Right cardiac atrium (tissue), 5 donors: ENCODE results near the gene FBH1. TPM values are rescaled to one million over a fixed set of nuclear protein-coding genes. Genes with fewer than 3 reads are reported as not detected.
A peak's percentile ranks its signal among the peaks of the same experiment; 100 is the strongest.
"Not testable (repeated sequence)": the region's sequence is repeated elsewhere in the genome, so short reads cannot be mapped to it uniquely, and the experiment has no call there.

ENCODE experiments used
- ATAC-seq, 2 donors: fragments of 200-7000 bp; cut with Tn5 transposase; one replicate each; pipeline versions ENCODE4 v1.8.0 to v1.9.1; 2020; ENCODE audit warnings: moderate library complexity in 2 of 2, mild to moderate bottlenecking in 1 of 2
- DNase-seq, 3 donors: peaks; one replicate each; pipeline ENCODE4 v3.0.0-alpha.2; 2020
- H3K27ac ChIP-seq: one replicate; pipeline ENCODE4 v1.5.1; 2013; ENCODE audit warnings: mild to moderate bottlenecking, low read length, control low read depth, moderate library complexity
- H3K27me3 ChIP-seq: one replicate; pipeline ENCODE4 v1.6.1; 2013; ENCODE audit not compliant: control insufficient read depth, insufficient read depth
- H3K4me1 ChIP-seq: one replicate; pipeline ENCODE4 v1.6.1; 2013; ENCODE audit warnings: low read length; ENCODE audit not compliant: control insufficient read depth, insufficient read depth
- H3K4me3 ChIP-seq: one replicate; pipeline ENCODE4 v1.5.1; 2013; ENCODE audit warnings: low read length, control low read depth
- H3K9me3 ChIP-seq: one replicate; pipeline ENCODE4 v1.6.1; 2013; ENCODE audit warnings: low read length; ENCODE audit not compliant: control insufficient read depth
- WGBS: extraction: QIAGEN DNeasy Blood & Tissue Kit; methylation state at CpG from one replicate; pipeline ENCODE4 v1.1.7; 2013; 5-methylcytosine and 5-hydroxymethylcytosine counted together
- intact Hi-C, 4 donors: fragments of 100-400 bp; cut with DNase I; formaldehyde crosslinking; loops; one replicate each; pipeline versions ENCODE4 v1.11.0 to v1.14.0; 2022 to 2023
- polyA plus RNA-seq: library from polyadenylated mRNA; stranded (reverse); fragments of 200-250 nt; gene quantifications from one replicate; pipeline ENCODE4 v1.2.3, GENCODE V29; 2013
- total RNA-seq, 4 donors: library from RNA; stranded (reverse); fragmentation: NEBNext Ultra II Directional; extraction: Animal tissue kit (Norgen Biotek cat#: 25700); gene quantifications; one replicate each; pipeline ENCODE4 v1.2.1, GENCODE V29; 2021
- donor health status: healthy with polysubstance abuse.
- donor health status: DM: no; HTN: yes; CAD: no.
- donor health status: DM: no; HTN: no; CAD: no.
- donor health status: DM: no; HTN: yes; CAD: no; lungs with severe emphysema.
- donor health status: DM: yes; HTN: yes; CAD: no.

FBH1 gene
- total and polyA plus RNA-seq, 5 donors = 49.3 to 82.1 (median 76.0) TPM

DNA sequence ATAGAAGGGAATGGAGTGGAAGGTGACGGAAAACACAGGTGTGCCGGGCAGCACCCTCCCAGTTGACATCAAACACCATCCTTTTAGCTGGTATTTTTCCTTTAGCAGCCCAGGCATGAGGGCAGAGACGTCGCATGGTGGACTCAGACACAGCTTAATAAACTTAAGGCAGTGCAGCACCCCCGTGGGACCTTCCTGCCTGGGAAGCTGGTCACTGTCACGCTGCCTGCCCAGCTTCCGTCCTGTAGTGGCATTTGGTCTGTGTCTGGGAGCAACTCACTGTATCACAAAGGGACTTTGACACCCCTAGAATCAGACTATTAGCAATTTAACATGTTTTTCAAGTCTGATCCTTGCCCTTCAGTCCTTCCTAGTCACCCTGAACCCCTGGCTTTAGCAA is 51.5 kb downstream of the FBH1 start:
- Histone ChIP-seq H3K4me3 (no peak overlapping the region), H3K27me3 (no peaks in the 10 kb centered on the region), H3K9me3 (no peaks in the 10 kb centered on the region), H3K27ac (peak overlapping the region; percentile 8), H3K4me1 (peaks cover 4% of the 10 kb centered on the region)
- no peak for ATAC-seq
- peak in 1 of 3 donors; percentile 71 for DNase-seq
- intact Hi-C loops = loop anchor here in 1 of 4 donors (10.0 kb wide), 1 partner anchor 73 kb away; no protein-coding TSS in a partner anchor
- WGBS = 80% methylated on average over 7 of the region's 7 CpGs

DNA sequence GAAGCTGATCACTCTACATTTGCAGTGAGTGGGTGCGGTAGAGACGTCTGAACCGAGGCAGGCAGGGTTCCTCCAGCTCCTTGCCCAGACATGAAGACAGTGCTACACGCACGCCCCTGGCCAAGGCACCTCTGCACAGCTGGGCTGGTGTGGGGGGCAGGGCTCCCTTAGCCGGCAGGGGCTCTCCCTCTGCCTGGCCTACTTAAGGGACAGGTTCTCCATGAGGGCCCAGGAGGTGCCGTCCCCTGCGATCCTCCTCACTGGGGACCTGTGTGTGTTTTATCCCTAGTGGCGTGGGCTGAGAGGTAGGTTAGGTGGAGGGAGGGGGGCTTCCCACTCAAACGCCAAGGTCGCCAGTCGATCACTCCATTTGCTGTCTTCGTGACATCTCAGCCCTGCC is 52.0 kb downstream of the FBH1 start:
- Histone ChIP-seq H3K4me1 (peaks cover 4% of the 10 kb centered on the region), H3K9me3 (no peaks in the 10 kb centered on the region), H3K27me3 (no peaks in the 10 kb centered on the region), H3K4me3 (no peak overlapping the region), H3K27ac (peak overlapping the region; percentile 8)
- WGBS = 78% methylated on average over 13 of the region's 13 CpGs
- ATAC-seq = peak in 1 of 2 donors; percentile 1
- intact Hi-C loops = loop anchor here in 1 of 4 donors (10.0 kb wide), 1 partner anchor 73 kb away; no protein-coding TSS in a partner anchor
- DNase-seq = peak in 1 of 3 donors; percentile 65

- WGBS = 54% methylated on average over 16 of the region's 16 CpGs
- peak overlapping the region; percentile 8 for H3K27ac ChIP-seq
- intact Hi-C loops = loop anchor here in 1 of 4 donors (10.0 kb wide), 1 partner anchor 72 kb away; no protein-coding TSS in a partner anchor
- DNase-seq (peak; percentile 78 to 89 (median 89)), ATAC-seq (peak; percentile 40 to 65)
- no peak overlapping the region for H3K4me3 ChIP-seq
- no peaks in the 10 kb centered on the region for H3K27me3 ChIP-seq
- peaks cover 4% of the 10 kb centered on the region for H3K4me1 ChIP-seq
- H3K9me3 ChIP-seq = no peaks in the 10 kb centered on the region
These were observed 52.4 kb downstream of the FBH1 start for GRCh38 chr10:5942474-5942873.

- no peaks in the 10 kb centered on the region for H3K9me3 ChIP-seq
- 31% methylated on average over 15 of the region's 15 CpGs for WGBS
- H3K27ac ChIP-seq = peak overlapping the region; percentile 26
- no peak overlapping the region for H3K4me3 ChIP-seq
- H3K4me1 ChIP-seq = peaks cover 4% of the 10 kb centered on the region
- no peaks in the 10 kb centered on the region for H3K27me3 ChIP-seq
- DNase-seq = peak; percentile 75 to 86 (median 84)
- intact Hi-C loops = loop anchor here in 1 of 4 donors (10.0 kb wide), 1 partner anchor 71 kb away; no protein-coding TSS in a partner anchor
- ATAC-seq = peak; percentile 47 to 48
These were observed 53.5 kb downstream of the FBH1 start for GRCh38 chr10:5943536-5943935.

- H3K27ac ChIP-seq = peak overlapping the region; percentile 83
- H3K4me1 ChIP-seq = peaks cover 7% of the 10 kb centered on the region
- peak; percentile 76 to 78 for ATAC-seq
- H3K9me3 ChIP-seq = no peaks in the 10 kb centered on the region
- peak overlapping the region; percentile 0 for H3K4me3 ChIP-seq
- WGBS = 42% methylated on average over 7 of the region's 7 CpGs
- no peaks in the 10 kb centered on the region for H3K27me3 ChIP-seq
- intact Hi-C loops = loop anchor here in 1 of 4 donors (10.0 kb wide), 1 partner anchor 70 kb away; no protein-coding TSS in a partner anchor
- DNase-seq = peak; percentile 83 to 91 (median 89)
These were observed 54.5 kb downstream of the FBH1 start for GRCh38 chr10:5944389-5945189.

DNA sequence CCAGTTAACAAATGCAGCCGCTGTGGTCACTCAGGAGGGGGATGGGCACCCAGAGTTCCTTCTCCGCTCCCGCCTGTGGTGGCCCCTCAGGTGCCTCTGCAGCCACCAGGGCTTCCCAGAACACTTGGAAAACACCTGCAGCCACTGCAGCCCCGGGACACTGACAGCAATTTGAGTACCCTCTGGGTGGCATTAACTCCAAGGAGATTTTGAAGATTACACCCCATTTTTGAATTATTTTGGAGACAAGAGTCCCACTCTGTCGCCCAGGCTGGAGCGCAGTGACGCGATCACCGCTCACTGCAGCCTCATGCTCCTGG is 55.1 kb downstream of the FBH1 start:
- no peak for ATAC-seq
- peak overlapping the region; percentile 0 for H3K4me3 ChIP-seq
- peak overlapping the region; percentile 79 for H3K27ac ChIP-seq
- H3K27me3 ChIP-seq = no peaks in the 10 kb centered on the region
- intact Hi-C loops = loop anchor here in 1 of 4 donors (10.0 kb wide), 1 partner anchor 70 kb away; no protein-coding TSS in a partner anchor
- WGBS = 88% methylated on average over 9 of the region's 9 CpGs
- H3K4me1 ChIP-seq = peaks cover 7% of the 10 kb centered on the region
- no peaks in the 10 kb centered on the region for H3K9me3 ChIP-seq
- peak in 1 of 3 donors; percentile 73 for DNase-seq

DNA sequence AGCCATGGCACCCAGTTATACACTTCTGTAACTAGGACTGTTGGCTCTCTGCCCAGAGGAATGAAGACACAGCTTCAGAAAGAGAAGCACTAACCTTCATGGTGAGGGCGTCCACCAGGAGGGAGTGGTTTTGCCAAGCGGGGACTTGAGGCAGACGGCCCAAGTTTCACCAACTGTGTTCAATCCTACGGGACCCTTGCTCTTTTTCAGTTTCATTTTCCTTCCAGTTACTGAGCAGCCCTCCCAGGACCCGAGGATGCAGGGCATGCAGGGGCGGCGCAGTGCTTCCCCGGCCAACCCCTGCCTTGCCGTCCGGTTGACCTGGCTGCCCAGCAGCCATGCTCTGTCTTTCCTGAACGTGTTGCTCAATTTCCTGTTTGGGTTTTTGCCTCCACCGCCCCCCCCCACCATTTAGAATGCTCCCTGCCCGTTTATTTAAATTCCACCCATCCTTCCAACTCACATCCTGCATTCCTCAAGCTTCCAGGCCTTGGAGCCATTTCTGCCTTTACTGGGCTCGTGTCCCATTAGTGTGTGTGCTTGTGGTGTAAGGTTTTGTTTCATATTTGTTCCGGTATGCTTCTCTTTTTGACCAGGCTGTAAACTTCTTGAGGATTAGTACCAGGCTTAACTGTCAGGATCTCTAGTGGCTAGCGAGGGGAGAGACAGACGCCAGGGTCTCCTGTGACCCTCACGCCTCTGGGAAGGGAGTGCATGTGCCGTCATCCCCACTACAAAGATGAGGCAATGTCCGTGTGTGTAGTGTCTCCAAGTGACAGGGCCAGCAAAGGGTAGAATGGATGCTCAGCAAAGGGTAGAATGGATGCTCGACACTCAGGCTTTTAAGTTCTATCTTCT is 55.7 kb downstream of the FBH1 start:
- H3K4me1 ChIP-seq = peaks cover 11% of the 10 kb centered on the region
- DNase-seq (peak; percentile 80 to 93 (median 90)), ATAC-seq (peak; percentile 66 to 68)
- intact Hi-C loops = loop anchor here in 1 of 4 donors (10.0 kb wide), 1 partner anchor 69 kb away; no protein-coding TSS in a partner anchor
- H3K4me3 ChIP-seq = peak overlapping the region; percentile 0
- H3K27ac ChIP-seq = peak overlapping the region; percentile 79
- WGBS = 32% methylated on average over 21 of the region's 21 CpGs
- no peaks in the 10 kb centered on the region for H3K9me3 ChIP-seq
- H3K27me3 ChIP-seq = no peaks in the 10 kb centered on the region

DNA sequence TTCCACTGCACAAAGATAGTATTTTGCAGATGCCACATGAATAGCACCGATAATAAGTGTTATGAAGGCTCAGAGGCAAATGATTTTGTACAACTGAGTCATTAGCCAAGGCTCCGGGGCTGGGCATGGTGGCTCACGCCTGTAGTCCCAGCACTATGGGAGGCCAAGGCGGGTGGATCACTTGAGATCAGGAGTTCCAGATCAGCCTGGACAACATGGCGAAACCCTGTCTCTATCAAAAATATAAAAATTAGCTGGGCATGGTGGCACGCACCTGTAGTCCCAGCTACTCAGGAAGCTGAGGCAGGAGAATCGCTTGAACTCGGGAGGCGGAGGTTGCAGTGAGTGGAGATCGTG is 56.4 kb downstream of the FBH1 start:
- peak overlapping the region; percentile 79 for H3K27ac ChIP-seq
- WGBS = 89% methylated on average over 10 of the region's 10 CpGs
- intact Hi-C loops = loop anchor here in 1 of 4 donors (10.0 kb wide), 1 partner anchor 68 kb away; no protein-coding TSS in a partner anchor
- H3K4me1 ChIP-seq = peaks cover 11% of the 10 kb centered on the region
- H3K27me3 ChIP-seq, ATAC-seq, DNase-seq, H3K9me3 ChIP-seq, H3K4me3 ChIP-seq: not testable (repeated sequence)

- H3K9me3 ChIP-seq = no peaks in the 10 kb centered on the region
- DNase-seq (no peak), ATAC-seq (no peak)
- H3K4me1 ChIP-seq = peaks cover 11% of the 10 kb centered on the region
- intact Hi-C loops = loop anchor here in 1 of 4 donors (10.0 kb wide), 1 partner anchor 68 kb away; no protein-coding TSS in a partner anchor
- no peaks in the 10 kb centered on the region for H3K27me3 ChIP-seq
- WGBS = 90% methylated on average over 8 of the region's 8 CpGs
- H3K4me3 ChIP-seq = no peak overlapping the region
- no peak overlapping the region for H3K27ac ChIP-seq
These were observed 56.7 kb downstream of the FBH1 start for GRCh38 chr10:5946786-5947185.

DNA sequence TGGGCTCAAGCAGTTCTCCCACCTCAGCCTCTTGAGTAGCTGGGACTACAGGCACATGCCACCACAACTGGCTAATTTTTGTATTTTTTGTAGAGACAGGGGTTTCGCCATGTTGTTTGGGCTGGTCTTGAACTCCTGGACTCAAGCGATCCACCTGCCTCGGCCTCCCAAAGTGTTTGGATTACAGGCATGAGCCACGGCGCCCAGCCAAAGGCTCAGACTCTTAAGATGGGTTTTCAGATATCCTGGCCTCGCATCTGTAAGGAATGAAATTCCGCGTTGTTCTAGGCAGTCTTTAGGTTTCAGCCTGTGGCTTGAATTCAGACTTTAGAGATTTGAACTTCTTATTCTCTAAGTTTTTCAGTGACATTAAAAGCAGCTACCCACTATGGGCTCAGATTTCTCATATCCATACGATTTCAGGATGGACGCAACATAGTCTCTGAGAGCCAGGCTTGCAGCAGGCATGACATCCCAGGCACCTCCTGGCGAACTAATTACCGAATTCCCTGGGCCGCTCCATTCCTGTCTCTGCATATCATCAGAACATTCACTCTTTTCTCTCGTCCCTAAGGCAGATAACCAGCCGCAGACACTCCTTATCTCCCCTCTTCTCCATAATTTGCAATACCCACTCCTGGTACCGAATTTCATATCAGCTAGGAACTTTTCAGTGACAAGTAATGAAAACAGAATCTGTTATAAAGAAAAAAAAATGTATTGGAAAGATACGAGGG is 57.6 kb downstream of the FBH1 start:
- Histone ChIP-seq H3K27ac (no peak overlapping the region), H3K4me1 (peaks cover 11% of the 10 kb centered on the region), H3K27me3 (no peaks in the 10 kb centered on the region), H3K9me3 (no peaks in the 10 kb centered on the region), H3K4me3 (no peak overlapping the region)
- ATAC-seq (no peak), DNase-seq (no peak)
- intact Hi-C loops = loop anchor here in 1 of 4 donors (10.0 kb wide), 1 partner anchor 67 kb away; no protein-coding TSS in a partner anchor
- 87% methylated on average over 17 of the region's 17 CpGs for WGBS
